ENCODE results near the gene TSPYL2.

- TF ChIP-seq RAD21 (IDR thresholded peaks at IDR 0.05 in 1 of 2, conservative IDR thresholded peaks at IDR 0.05 in 1 of 2; ENCODE audit: low read depth in 2 of 2, low read length in 2 of 2) (no peak), KDM5A (IDR thresholded peaks at IDR 0.05; ENCODE audit: low read length) (no peak), POLR2A (IDR thresholded peaks at IDR 0.05; ENCODE audit: control extremely low read depth in 1 of 2, low read depth in 2 of 2, low read length in 2 of 2) (no peak), TAF1 (IDR thresholded peaks at IDR 0.05; ENCODE audit: low read depth, low read length) (no peak), GABPA (IDR thresholded peaks at IDR 0.05; ENCODE audit: borderline replicate concordance, insufficient read depth, low read length) (no peak), CTCF (IDR thresholded peaks at IDR 0.05; ENCODE audit: control extremely low read depth in 1 of 3, insufficient read depth in 1 of 3, low read depth in 1 of 3, low read length in 3 of 3) (no peak), JUND (IDR thresholded peaks at IDR 0.05; ENCODE audit: low read length) (no peak), EP300 (IDR thresholded peaks at IDR 0.05; ENCODE audit: borderline replicate concordance in 1 of 2, low read depth in 2 of 2, low read length in 2 of 2) (no peak), CEBPB (IDR thresholded peaks at IDR 0.05; ENCODE audit: low read depth, low read length) (no peak)
Measured at GRCh38 chrX:53125506-53125905, 43.3 kb downstream of the TSPYL2 start.
